ENCODE data around the gene ZNF76.
"Not testable (repeated sequence)": the region's sequence is repeated elsewhere in the genome, so short reads cannot be mapped to it uniquely, and the experiment has no call there.

The ZNF76 gene

GRCh38 chr6:35298625-35299140 is 39.1 kb downstream of the ZNF76 start:
- no peak for DNase-seq (ENCODE audit: low read depth in 2 of 3, low spot score in 2 of 3)

DNA sequence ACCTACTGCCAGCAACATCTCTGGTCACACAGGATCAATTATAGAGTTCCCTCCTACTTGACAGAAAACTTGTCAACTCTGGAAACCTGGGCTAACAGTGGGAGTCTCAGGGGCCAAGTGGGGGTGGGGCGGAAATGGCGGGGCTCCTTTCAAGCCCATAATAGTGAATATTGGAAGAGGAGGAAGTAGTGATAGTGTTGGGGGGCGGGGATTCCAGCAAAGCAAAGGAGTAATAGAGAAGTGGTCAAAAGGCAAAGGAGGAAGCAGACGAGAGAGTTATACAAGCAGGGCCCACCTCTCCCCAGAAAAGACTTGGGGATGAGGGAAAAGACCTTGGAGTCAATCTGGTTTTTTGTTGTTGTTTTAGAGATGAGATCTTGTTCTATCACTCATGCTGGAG is 40.1 kb downstream of the ZNF76 start:
- no peak for DNase-seq (ENCODE audit: low read depth in 2 of 3, low spot score in 2 of 3)

DNA sequence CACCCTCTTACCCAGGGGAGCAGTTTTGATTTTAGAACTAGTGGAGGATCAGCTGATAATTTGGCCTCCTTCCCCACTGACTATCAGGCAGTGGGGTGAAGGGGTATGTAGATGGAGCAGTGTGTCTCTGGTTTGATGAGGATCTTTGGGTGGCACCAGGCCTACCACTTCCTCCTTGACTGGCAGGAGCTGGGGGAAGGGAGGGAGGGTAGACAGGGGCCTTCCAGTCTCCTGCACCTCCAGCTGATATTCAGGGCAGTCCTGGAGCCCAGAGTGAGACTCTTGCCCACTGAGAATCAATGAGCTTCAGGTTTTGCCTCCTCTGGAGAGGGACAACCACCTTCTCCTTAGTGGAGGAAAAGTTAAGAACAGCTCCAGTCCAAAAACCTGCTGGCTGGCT is 41.3 kb downstream of the ZNF76 start:
- DNase-seq (ENCODE audit: low read depth in 2 of 3, low spot score in 2 of 3): no peak

DNA sequence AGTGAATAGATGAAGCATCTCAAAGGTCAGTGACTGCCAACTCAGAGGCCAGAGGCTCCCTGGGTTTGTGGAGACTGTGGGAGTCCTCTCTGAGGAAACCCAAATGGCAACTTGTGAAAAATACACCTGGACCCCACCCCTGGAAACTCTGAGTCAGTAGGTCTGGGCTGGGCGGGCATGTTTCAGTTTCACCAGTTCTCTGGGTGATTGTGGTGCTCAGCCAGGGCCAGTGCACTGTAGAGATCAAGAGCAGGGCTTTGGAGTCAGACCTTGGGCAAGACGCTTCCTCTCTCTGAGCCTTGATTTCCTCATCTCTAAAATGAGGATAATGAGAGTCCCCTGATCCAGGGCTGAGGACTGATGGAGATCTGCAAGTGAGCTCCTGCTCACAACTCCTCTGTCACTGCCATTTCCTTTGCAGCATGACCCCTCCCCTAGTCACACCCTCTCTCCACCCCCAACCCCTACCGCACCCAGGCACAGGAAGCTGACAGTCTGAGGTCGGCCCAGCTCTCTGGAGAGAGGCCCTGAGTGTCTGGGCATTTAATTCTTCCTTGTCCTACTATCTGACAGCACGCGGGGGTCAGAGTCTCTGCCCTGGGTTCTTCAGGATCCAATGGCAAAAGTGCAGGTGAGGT is 43.2 kb downstream of the ZNF76 start:
- DNase-seq (ENCODE audit: low read depth in 2 of 3, low spot score in 2 of 3): peak; percentile 63 to 74 (median 69)

DNA sequence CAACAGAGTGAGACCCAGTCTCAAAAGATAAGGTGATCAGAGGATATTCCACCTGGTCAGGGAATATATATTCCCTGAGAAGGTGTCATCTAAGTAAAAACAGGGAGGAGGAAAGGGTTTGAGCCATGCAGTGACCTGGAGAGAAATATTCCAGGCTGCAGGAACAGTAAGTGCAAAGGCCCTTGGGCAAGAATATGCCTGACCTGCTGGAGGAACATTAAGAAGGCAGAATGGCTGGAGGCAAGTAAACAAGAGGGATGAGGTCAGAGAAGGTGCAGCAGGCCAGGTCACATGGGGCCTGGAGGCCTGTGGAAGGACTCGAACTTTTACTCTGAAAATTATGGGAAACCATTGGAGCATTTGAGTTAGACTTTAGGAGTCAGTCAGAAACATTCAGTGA is 44.8 kb downstream of the ZNF76 start:
- no peak for DNase-seq (ENCODE audit: low read depth in 2 of 3, low spot score in 2 of 3)

- DNase-seq (ENCODE audit: low read depth in 2 of 3, low spot score in 2 of 3): no peak
These were observed 45.6 kb downstream of the ZNF76 start for GRCh38 chr6:35305117-35305516.

- DNase-seq (ENCODE audit: low read depth in 2 of 3, low spot score in 2 of 3): not testable (repeated sequence)
These were observed 47.6 kb downstream of the ZNF76 start for GRCh38 chr6:35307138-35307537.

DNA sequence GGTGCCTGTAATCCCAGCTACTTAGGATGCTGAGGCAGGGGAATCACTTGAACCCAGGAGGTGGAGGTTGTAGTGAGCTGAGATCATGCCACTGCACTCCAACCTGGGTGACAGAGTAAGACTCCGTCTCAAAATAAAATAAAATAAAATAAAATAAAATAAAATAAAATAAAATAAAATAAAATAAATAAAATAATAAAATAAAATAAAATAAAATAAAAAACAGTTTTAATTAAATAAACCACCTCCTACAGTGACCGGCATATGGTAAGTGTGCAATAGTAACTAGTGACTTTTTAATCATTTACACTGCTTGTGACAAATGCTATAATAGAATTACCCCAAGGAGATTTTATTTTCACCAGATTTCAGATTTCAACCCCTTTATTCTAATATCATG is 49.0 kb downstream of the ZNF76 start:
- DNase-seq (ENCODE audit: low read depth in 2 of 3, low spot score in 2 of 3): not testable (repeated sequence)

DNA sequence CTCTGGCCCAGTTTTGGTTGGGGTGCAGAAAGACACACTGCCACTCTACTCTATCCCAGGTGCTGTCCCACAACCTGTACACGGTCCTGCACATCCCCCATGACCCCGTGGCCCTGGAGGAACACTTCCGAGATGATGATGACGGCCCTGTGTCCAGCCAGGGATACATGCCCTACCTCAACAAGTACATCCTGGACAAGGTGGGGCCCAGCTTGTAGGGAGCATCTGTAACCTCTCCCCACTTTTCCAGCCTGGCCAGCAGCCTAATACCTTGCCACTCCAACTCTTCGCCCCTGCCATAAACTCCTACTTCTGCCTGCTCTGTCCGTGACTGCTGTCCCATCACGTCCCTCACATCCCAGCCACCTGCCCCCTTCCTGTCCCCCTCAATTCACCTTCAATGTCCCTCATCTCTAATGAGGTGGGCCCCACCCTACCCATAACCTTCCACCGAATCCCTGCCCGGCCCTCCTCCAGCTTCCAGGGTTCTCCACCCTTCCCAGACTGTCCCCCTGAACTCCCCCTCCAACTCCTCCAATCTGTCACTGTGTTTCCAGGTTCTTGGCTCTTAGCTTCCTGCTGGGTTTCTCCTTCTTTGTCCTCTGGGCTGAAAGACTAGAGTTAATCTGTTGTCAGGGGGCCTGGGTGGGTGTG is 50.2 kb downstream of the ZNF76 start:
- DNase-seq (ENCODE audit: low read depth in 2 of 3, low spot score in 2 of 3): no peak

DNA sequence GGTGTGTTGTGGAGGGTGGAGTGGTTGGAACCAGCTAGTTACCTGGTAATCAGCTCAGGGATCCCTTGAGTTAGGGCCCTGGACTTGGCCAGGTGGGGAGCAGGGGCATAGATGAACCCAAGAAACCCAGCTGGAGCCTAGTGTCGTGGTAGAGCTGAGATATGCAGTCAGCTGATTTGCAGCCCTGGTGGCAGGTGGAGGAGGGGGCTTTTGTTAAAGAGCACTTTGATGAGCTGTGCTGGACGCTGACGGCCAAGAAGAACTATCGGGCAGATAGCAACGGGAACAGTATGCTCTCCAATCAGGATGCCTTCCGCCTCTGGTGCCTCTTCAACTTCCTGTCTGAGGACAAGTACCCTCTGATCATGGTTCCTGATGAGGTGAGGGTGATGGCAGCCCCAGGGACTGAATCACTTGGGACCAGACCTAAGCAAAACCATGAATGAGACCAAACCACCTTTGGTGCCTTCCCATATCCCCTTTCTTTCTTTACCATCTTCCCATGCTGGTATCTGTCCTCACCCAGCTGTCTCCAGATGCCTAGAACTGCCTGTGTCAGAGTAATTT is 50.8 kb downstream of the ZNF76 start:
- DNase-seq (ENCODE audit: low read depth in 2 of 3, low spot score in 2 of 3): no peak

DNA sequence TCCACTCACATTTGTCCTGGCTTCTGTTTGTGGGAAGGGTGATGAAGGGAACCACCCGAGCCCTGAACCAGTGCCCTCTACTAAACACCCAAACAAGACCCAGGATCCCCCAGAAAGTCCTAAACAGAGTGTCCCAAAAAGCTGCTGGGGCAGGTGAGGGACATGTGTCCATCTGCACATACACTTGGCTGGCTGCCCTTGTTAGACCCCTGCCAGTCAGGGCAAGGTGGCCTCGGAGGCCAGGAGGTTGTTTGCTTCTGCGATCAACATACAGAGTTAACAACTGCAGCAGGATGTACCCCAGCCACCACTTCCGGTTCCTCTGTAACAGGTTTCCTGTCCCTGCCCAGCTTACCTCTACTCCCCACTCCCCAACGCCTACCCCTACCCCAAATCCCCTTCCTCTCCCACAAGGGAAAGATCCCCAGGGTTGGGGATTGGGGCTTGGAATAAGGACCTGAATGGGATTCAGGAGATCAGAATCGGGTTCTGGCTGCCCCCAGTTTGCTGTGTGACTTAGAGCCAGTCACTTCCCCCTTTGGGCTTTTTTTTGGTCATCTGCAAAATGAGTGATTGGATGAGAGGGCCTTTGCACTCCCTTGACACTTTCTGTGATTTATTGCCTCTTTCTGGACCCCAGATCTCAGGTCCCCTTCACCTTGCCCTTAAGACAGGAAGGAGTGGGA is 52.0 kb downstream of the ZNF76 start:
- DNase-seq (ENCODE audit: low read depth in 2 of 3, low spot score in 2 of 3): no peak

DNA sequence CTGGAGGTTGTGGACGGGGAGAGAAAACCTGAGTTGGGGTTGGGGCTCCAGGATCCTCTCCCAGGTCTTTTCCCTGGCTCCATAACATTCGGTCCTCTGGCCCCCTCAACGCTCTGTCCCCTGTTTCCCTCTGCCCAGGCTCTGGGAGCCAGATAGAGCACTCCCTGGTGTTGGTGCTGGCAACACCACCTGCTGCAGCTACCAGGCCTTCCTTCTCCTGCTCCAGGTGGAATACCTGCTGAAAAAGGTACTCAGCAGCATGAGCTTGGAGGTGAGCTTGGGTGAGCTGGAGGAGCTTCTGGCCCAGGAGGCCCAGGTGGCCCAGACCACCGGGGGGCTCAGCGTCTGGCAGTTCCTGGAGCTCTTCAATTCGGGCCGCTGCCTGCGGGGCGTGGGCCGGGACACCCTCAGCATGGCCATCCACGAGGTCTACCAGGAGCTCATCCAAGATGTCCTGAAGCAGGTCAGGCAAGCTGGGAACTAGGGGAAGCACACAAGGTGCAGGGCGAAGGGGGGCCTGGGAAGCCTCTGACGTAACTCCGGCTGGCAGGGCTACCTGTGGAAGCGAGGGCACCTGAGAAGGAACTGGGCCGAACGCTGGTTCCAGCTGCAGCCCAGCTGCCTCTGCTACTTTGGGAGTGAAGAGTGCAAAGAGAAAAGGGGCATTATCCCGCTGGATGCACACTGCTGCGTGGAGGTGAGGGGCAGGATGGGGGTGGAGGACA is 52.7 kb downstream of the ZNF76 start:
- DNase-seq (ENCODE audit: low read depth in 2 of 3, low spot score in 2 of 3): no peak

GRCh38 chr6:35312807-35313206 is 53.3 kb downstream of the ZNF76 start:
- DNase-seq (ENCODE audit: low read depth in 2 of 3, low spot score in 2 of 3): no peak

DNA sequence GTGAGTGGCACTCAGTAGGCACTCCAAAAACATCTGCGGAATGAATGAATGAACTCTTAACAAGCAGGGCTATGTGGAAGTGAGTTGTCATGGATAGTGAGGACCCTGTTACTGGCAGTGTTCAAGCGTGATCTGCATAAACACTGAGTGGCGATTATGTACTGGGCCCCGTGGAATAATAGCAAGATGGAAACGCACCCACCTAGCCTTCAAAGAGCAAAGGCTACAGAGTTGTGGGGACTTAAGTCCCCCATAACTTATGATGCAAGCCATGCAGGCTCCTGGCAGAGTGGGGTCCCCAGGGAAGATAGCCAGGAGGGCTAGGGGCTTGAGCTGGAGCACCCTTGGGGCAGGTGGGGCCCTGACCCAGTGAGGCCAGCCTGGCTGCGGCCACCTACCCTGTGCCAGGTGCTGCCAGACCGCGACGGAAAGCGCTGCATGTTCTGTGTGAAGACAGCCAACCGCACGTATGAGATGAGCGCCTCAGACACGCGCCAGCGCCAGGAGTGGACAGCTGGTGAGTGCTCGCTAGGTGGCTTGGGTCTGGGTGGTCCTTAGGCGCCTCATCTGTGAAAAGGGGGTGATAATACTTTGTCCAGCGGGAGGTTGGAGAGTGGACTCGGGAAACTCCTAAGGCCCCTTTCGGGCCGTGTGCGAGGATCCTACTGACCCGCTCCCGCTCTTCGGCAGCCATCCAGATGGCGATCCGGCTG is 58.1 kb downstream of the ZNF76 start:
- no peak for DNase-seq (ENCODE audit: low read depth in 2 of 3, low spot score in 2 of 3)

DNA sequence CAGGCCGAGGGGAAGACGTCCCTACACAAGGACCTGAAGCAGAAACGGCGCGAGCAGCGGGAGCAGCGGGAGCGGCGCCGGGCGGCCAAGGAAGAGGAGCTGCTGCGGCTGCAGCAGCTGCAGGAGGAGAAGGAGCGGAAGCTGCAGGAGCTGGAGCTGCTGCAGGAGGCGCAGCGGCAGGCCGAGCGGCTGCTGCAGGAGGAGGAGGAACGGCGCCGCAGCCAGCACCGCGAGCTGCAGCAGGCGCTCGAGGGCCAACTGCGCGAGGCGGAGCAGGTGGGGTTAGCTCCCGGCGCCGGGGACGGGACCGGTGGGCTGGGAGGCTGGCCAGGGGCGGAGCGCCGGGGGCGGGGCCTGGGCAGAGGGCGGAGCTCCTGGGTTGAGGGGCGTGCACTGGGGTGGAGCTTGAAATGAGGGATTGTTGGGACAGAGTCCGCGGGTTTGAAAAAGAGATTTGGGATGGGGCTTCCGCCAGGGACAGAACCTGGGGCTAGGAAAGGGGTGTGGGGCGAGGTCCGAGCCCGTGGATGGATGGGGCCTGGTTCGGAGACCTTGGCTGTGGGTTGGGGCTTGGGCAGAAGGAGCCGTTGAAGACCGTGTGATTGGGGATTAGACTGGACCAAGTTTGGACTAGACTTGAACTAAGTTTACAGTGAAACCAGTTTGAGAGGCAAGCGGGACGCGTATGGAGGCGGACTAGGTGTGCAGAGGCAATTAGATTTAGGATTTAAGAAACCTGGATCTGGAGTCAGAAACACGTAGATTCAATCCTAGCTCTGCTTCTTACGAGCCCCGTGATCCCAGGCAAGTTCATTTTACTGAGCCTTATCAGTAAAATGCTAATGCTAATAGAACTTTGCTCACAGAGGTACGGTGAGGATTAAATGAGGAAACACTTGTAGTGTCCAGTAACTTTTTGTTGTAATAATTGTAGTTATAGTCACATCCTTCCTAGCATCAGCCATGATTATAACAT is 58.9 kb downstream of the ZNF76 start:
- DNase-seq (ENCODE audit: low read depth in 2 of 3, low spot score in 2 of 3): no peak

GRCh38 chr6:35319346-35320030 is 60.0 kb downstream of the ZNF76 start:
- DNase-seq (ENCODE audit: low read depth in 2 of 3, low spot score in 2 of 3): no peak

DNA sequence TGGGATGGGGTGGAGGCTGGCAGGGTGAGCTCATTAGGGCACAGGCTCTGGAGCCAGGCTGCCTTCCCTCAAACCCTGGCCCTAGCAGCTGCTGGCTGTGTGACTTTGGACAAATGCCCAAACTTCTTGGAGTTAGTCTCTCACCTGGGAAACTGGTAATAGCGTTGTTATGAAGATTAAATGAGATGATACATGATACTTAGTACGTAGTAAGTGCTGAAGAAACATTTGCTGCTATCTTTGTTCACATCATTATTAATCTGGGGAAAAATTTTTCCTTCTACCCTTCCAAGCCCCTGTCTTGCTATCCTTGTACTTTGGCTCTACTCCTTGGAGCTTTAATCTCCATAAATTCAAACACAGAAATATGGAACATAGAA is 60.5 kb downstream of the ZNF76 start:
- no peak for DNase-seq (ENCODE audit: low read depth in 2 of 3, low spot score in 2 of 3)

DNA sequence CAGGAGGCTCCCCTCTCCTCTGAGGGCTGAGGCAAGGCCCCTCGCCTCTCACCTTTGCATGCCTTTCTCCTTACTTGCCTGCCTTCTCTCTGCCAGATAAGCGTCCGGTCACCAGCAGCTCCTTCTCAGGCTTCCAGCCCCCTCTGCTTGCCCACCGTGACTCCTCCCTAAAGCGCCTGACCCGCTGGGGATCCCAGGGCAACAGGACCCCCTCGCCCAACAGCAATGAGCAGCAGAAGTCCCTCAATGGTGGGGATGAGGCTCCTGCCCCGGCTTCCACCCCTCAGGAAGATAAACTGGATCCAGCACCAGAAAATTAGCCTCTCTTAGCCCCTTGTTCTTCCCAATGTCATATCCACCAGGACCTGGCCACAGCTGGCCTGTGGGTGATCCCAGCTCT is 61.6 kb downstream of the ZNF76 start:
- DNase-seq (ENCODE audit: low read depth in 2 of 3, low spot score in 2 of 3): no peak
